HG02588 (cell line): ENCODE results near the gene KIAA1586.
"Not testable (repeated sequence)": the region's sequence is repeated elsewhere in the genome, so short reads cannot be mapped to it uniquely, and the experiment has no call there.

Experiments
- ATAC-seq: cut with Tn5 transposase; IDR thresholded peaks from one replicate; pipeline ENCODE4 v1.9.1; 2021; ENCODE audit warnings: mild to moderate bottlenecking, moderate library complexity; ENCODE audit not compliant: unreplicated experiment

KIAA1586 gene

DNA sequence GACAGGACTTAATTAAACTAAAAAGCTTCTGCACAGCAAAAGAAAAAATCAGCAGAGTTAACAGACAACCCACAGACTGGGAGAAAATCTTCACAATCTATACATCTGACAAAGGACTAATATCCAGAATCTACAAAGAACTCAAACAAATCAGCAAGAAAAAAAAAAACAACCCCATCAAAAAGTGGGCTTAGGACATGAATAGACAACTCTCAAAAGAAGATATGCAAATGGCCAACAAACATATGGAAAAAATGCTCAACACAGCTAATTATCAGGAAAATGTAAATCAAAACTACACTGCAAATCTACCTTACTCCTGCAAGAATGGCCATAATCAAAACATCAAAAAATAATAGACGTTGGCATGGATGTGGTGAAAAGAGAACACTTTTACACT, 2.4 kb upstream of the KIAA1586 start:
- not testable (repeated sequence) for ATAC-seq

GRCh38 chr6:57044568-57044967, 1.9 kb upstream of the KIAA1586 start:
- no peak for ATAC-seq

- ATAC-seq = peak; percentile 20
Observed at GRCh38 chr6:57047257-57047585, 728 bp downstream of the KIAA1586 start.

DNA sequence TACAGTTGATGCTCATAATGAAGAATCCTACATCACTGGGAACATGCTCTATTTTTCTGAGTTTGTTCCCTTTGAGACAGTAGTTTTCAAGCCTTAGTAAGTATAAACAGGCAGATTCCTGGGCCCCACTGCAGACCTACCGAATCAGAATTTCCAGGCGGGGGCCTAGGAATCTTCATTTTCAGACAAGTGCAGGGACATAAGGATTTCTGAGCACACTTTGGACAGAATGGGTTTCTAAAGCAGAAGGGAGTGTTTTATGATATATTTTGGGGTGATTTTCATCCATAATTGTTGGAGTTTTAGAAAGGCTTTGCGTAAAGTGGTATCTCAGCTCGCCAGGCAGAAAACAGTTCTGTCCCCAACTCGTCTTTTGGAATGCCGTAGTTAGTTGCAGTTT, 1.4 kb downstream of the KIAA1586 start:
- ATAC-seq = not testable (repeated sequence)

DNA sequence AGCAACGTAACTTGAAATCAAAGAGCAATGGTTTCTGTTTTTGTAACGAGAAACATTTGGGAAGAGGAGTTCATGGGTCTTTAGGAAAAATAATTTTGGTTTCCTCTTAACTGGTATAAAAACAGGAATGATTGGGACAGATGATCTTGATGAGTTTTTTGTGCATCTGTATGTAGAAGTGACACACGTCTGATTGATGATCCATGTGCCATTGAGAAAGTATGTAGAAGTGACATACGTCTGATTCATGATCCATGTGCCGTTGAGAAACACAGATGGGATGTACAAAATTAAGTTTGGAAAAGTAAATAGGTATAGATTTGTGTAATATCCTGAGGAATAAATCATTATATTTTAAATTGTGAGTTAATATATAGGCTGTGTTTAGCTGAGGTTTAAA, 2.1 kb downstream of the KIAA1586 start:
- ATAC-seq = no peak

DNA sequence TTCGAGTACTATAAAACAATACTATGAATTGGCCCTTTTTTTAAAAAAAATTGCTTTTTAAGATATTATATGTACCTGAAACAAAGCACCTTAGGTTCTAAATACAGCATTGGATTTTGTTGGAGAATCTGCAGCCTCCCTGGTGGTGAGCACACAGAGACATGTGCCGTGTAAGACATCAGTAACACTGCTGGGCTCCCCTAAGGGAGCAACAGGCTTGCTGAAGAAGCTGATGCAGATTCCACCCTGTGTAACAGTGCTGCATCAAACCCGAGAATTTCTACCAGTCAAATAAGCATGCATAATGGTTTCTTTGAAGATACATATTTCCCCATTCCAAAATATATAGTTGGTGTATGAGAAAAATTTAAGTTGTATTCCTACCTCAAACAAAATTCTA, 17.4 kb downstream of the KIAA1586 start:
- no peak for ATAC-seq

- no peak for ATAC-seq
Observed at GRCh38 chr6:57064809-57065208, 18.3 kb downstream of the KIAA1586 start.

GRCh38 chr6:57068061-57068460, 21.6 kb downstream of the KIAA1586 start:
- no peak for ATAC-seq

DNA sequence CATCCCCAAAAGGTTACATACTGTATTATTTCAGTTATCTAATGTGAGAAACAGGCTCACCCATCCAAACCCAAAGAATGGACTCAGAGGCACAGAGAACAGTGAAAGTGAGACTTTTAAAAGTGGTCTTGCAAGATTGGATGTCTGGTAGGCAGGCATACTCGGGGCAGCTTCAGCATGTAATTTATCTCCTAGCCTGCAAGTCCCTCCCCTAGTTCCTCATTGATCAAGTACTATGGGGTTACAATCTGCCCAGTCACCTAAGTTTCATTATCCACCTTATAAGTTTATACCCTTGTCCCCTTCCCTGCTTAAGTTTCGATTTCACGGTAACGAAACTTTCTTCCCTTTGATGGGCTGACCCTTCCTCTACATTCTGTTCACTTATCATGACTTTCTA, 22.7 kb downstream of the KIAA1586 start:
- ATAC-seq = no peak

DNA sequence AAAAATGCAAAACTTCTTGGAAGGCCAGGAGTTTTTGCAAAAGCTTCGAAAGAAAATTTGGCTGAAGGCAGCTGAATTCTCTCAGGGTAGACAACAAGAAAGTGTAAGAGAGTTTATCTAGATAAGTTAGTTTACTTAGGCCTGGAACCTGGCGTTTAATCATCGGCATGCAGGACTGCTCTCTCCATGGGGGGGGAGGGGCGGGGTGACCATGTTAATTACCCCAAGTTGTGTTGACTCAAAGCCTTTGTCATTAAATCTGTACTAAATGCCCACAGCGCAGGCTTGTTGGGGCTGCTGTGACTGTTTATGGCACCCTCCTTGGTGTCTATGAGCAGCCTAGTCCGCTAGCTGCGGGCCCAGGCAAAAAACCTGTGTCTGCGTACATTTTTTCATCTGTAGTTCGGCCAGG, 23.4 kb downstream of the KIAA1586 start:
- ATAC-seq = no peak

GRCh38 chr6:57072108-57072507, 25.6 kb downstream of the KIAA1586 start:
- no peak for ATAC-seq

DNA sequence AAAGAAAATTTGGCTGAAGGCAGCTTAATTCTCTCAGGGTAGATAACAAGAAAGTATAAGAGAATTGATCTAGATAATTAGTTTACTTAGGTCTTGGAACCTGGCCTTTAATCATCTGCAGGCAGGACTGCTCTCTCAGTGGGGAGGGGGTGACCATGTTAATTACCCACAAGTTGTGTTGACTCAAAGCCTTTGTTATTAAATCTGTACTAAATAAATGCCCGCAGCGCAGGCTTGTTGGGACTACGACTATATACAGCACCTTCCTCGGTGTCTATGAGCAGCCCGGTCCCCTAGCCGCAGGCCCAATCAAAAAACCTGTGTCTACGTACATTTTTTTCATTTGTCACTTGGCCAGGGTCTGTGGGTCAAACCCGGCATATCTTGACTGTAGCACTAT, 27.9 kb downstream of the KIAA1586 start:
- ATAC-seq = no peak

DNA sequence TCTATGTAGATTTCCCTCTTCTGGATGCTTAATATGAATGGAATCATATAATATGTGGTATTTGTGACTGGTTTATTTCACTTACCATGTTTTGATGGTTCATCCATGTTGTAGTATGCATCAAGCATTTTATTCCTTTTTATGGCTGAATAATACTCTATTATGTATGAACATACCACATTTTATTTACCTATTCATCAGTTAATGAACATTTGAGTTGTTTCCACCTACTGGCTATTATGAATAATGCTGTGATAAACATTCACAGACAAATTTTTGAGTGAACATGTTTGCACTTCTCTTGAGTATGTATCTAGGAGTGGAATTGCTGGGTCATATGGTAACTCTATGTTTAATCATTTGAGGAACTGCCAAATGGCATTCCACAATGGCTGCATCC, 28.6 kb downstream of the KIAA1586 start:
- ATAC-seq = no peak

GRCh38 chr6:57078531-57079207, 32.2 kb downstream of the KIAA1586 start:
- ATAC-seq = no peak

GRCh38 chr6:57085471-57085870, 39.0 kb downstream of the KIAA1586 start:
- no peak for ATAC-seq

- no peak for ATAC-seq
Observed at GRCh38 chr6:57086843-57087242, 40.4 kb downstream of the KIAA1586 start.

- ATAC-seq = no peak
Observed at GRCh38 chr6:57087916-57088315, 41.4 kb downstream of the KIAA1586 start.

- no peak for ATAC-seq
Observed at GRCh38 chr6:57089265-57089664, 42.8 kb downstream of the KIAA1586 start.

GRCh38 chr6:57089687-57090457, 43.4 kb downstream of the KIAA1586 start, which contains the start of gene ZNF451:
Gene ZNF451, plus strand, starts transcription at chr6:57090188. Its CDS starts 66 bp downstream, at chr6:57090254.
- ATAC-seq = peak; percentile 95

DNA sequence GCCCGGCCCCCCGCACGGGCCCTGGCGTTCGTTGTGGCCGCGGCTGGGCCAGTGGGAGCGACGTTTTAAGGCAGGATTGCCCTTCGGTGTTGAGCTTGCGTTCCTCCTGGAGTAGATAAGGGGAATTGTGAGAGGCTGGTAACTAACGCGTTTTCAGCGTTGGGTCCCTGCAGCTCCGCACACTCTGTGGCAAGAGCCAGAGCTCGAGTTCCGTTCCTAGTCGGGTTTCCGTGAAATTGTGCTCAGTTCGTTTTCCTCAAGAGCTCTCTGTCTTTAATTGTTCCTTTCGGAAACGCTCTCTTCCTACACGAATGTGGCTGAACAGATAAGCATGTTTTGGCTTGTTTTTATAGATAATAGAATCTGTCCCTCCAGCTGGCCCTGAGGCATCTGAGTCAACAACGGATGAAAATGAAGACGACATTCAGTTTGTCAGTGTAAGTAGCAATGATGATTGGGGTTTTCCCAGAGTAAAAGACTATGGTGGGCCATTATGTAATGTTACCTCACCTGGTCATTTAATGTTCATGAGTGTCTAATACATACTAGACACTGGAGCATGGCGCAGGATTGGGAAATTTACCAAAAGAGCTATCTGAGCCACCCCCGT, 44.1 kb downstream of the KIAA1586 start:
- ATAC-seq = peak; percentile 5

DNA sequence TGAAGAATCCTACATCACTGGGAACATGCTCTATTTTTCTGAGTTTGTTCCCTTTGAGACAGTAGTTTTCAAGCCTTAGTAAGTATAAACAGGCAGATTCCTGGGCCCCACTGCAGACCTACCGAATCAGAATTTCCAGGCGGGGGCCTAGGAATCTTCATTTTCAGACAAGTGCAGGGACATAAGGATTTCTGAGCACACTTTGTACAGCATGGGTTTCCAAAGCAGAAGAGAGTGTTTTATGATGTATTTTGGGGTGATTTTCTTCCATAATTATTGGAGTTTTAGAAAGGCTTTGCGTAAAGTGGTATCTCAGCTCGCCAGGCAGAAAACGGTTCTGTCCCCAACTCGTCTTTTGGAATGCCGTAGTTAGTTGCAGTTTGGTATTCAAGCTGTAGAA, 44.9 kb downstream of the KIAA1586 start:
- ATAC-seq = not testable (repeated sequence)

- no peak for ATAC-seq
Observed at GRCh38 chr6:57094689-57095088, 48.2 kb downstream of the KIAA1586 start.
